ENCODE results near the gene TRAK1.

Gene TRAK1

DNA sequence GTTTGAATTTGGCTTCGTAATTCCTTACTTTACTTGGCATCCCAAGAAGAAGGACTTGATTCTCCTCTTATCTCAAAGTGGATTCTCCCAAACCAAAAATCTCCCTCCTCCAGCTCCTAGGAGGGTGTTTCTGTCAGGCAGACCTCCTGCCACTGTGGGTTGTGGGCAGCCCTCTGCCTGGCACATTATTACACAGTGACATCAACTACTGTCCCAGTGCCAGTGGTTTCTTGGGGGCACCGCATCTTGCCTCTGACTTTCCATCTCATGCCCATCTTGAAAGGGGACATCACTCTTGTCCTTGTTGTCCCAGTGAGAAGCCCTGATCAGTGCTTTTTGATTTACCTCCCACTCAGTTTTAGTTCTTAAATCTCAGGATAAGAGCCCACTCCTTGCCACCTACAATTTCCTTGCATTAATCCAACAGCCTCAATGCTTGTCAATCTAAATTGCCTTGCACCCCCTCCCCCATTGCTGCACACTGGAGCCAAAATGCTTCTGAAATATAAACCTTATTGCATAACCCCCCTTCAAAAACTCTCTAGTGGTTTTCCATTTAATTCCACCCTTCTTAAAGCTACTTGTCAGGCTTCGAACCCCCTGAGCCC lies 81.0 kb downstream of the TRAK1 start:
- no peaks in the 10 kb centered on the region for H3K9me3 ChIP-seq (replicated peaks; ENCODE audit: insufficient read depth, low read length)
- H3K9me2 ChIP-seq (replicated peaks; ENCODE audit: insufficient read depth, low read length): no peaks in the 10 kb centered on the region
- H3K4me2 ChIP-seq (ENCODE audit: low read depth, low read length): no peak overlapping the region
- no peak overlapping the region for H3K4me3 ChIP-seq (ENCODE audit: low read length)
- no peaks in the 10 kb centered on the region for H3K27me3 ChIP-seq (replicated peaks; ENCODE audit: insufficient read depth, low read length)
- H3K4me1 ChIP-seq (ENCODE audit: low read length): no peaks in the 10 kb centered on the region
- H3K36me3 ChIP-seq (replicated peaks; ENCODE audit: insufficient read depth, low read length): no peaks in the 10 kb centered on the region
- no peaks in the 10 kb centered on the region for H3F3A ChIP-seq (ENCODE audit: insufficient read depth, low read length)
- TF ChIP-seq EZH2phosphoT487 (IDR thresholded peaks at IDR 0.05; ENCODE audit: low read length) (no peak), EZH2 (optimal IDR thresholded peaks at IDR 0.05; ENCODE audit: low read depth, low read length) (no peak)
- TF ChIP-seq, protein P1, sequence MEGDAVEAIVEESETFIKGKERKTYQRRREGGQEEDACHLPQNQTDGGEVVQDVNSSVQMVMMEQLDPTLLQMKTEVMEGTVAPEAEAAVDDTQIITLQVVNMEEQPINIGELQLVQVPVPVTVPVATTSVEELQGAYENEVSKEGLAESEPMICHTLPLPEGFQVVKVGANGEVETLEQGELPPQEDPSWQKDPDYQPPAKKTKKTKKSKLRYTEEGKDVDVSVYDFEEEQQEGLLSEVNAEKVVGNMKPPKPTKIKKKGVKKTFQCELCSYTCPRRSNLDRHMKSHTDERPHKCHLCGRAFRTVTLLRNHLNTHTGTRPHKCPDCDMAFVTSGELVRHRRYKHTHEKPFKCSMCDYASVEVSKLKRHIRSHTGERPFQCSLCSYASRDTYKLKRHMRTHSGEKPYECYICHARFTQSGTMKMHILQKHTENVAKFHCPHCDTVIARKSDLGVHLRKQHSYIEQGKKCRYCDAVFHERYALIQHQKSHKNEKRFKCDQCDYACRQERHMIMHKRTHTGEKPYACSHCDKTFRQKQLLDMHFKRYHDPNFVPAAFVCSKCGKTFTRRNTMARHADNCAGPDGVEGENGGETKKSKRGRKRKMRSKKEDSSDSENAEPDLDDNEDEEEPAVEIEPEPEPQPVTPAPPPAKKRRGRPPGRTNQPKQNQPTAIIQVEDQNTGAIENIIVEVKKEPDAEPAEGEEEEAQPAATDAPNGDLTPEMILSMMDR (IDR thresholded peaks at IDR 0.05; ENCODE audit: low read length): no peak
- no peak overlapping the region for H2AFZ ChIP-seq (ENCODE audit: low read length)
- H3K27ac ChIP-seq (ENCODE audit: low read length): no peak overlapping the region
- H3K9ac ChIP-seq (ENCODE audit: low read length): no peak overlapping the region
- peaks cover 60% of the 10 kb centered on the region for H3K79me2 ChIP-seq (ENCODE audit: low read length)
- peaks cover 3% of the 10 kb centered on the region; the same call in 1 of the 2 replicates for H4K20me1 ChIP-seq (ENCODE audit: insufficient read depth, low read length)
- no peak for DNase-seq

DNA sequence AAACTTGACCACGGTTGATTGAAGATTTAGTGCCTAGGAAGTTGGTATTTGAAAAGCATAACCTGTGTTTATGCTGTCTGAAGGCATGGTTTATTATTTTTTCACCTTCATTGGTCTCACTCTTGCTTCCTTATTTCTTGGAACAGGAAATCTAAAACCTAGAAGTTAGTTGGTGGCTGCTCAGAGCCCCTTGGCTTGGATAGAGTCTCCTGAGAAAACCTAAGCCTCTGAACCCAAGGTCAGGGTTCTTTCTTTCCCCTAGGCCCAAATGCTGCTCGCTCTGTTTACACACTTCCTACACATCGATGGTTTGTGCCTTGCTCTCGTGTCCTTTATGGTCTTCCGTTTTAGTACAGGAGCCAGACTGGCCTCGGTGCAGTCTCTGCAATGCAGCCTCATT lies 82.2 kb downstream of the TRAK1 start:
- no peak overlapping the region for H3K9ac ChIP-seq (ENCODE audit: low read length)
- H2AFZ ChIP-seq (ENCODE audit: low read length): no peak overlapping the region
- no peaks in the 10 kb centered on the region for H3K9me3 ChIP-seq (replicated peaks; ENCODE audit: insufficient read depth, low read length)
- H3K4me1 ChIP-seq (ENCODE audit: low read length): no peaks in the 10 kb centered on the region
- TF ChIP-seq EZH2 (optimal IDR thresholded peaks at IDR 0.05; ENCODE audit: low read depth, low read length) (no peak), EZH2phosphoT487 (IDR thresholded peaks at IDR 0.05; ENCODE audit: low read length) (no peak)
- TF ChIP-seq, protein P1 (IDR thresholded peaks at IDR 0.05; ENCODE audit: low read length): no peak
- H3K79me2 ChIP-seq (ENCODE audit: low read length): peaks cover 56% of the 10 kb centered on the region
- peaks cover 3% of the 10 kb centered on the region; the same call in 1 of the 2 replicates for H4K20me1 ChIP-seq (ENCODE audit: insufficient read depth, low read length)
- no peaks in the 10 kb centered on the region for H3F3A ChIP-seq (ENCODE audit: insufficient read depth, low read length)
- no peaks in the 10 kb centered on the region for H3K9me2 ChIP-seq (replicated peaks; ENCODE audit: insufficient read depth, low read length)
- H3K27ac ChIP-seq (ENCODE audit: low read length): no peak overlapping the region
- no peaks in the 10 kb centered on the region for H3K36me3 ChIP-seq (replicated peaks; ENCODE audit: insufficient read depth, low read length)
- H3K4me2 ChIP-seq (ENCODE audit: low read depth, low read length): no peak overlapping the region
- no peak overlapping the region for H3K4me3 ChIP-seq (ENCODE audit: low read length)
- no peak for DNase-seq
- H3K27me3 ChIP-seq (replicated peaks; ENCODE audit: insufficient read depth, low read length): no peaks in the 10 kb centered on the region

DNA sequence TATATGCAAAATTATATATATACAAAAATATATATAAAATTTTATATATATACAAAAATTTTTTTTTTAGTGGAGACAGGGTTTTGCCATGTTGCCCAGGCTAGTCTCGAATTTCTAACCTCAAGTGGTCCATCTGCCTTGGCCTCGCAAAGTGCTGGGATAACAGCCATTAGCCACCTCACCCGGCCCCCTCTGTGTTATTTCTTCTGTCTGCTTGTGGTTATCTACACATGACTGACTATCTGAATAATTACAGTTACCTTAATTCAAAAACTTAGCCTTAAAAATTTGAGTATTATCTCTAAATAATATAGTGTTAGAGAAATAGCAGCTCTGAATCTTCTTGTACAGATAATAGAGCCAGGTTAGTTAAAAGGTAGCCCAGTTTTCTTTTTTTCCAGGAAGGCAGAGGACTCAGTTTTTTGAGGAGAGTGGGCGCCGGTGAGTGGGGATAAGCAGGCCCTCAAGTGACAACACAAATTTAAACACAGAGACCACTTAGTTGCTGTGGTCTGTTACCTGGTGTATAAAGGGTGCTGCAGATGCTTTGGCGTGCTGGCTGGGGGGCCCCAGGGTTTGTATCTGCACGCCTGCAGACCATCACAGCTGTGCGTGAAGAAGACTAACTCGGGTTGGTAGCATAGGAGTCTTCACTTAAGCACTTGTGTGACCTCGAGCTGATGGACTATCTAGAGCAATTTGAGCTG lies 83.7 kb downstream of the TRAK1 start:
- TF ChIP-seq, protein P1 (IDR thresholded peaks at IDR 0.05; ENCODE audit: low read length): no peak
- TF ChIP-seq EZH2 (optimal IDR thresholded peaks at IDR 0.05; ENCODE audit: low read depth, low read length) (no peak), EZH2phosphoT487 (IDR thresholded peaks at IDR 0.05; ENCODE audit: low read length) (no peak)
- Histone ChIP-seq H3K4me1 (ENCODE audit: low read length) (no peaks in the 10 kb centered on the region), H2AFZ (ENCODE audit: low read length) (no peak overlapping the region), H3K9ac (ENCODE audit: low read length) (no peak overlapping the region), H3K36me3 (replicated peaks; ENCODE audit: insufficient read depth, low read length) (no peaks in the 10 kb centered on the region), H4K20me1 (ENCODE audit: insufficient read depth, low read length) (peaks cover 3% of the 10 kb centered on the region; the same call in 1 of the 2 replicates), H3K79me2 (ENCODE audit: low read length) (peaks cover 52% of the 10 kb centered on the region), H3K9me3 (replicated peaks; ENCODE audit: insufficient read depth, low read length) (no peaks in the 10 kb centered on the region), H3K9me2 (replicated peaks; ENCODE audit: insufficient read depth, low read length) (no peaks in the 10 kb centered on the region), H3K4me3 (ENCODE audit: low read length) (no peak overlapping the region), H3K4me2 (ENCODE audit: low read depth, low read length) (no peak overlapping the region), H3K27me3 (replicated peaks; ENCODE audit: insufficient read depth, low read length) (no peaks in the 10 kb centered on the region), H3K27ac (ENCODE audit: low read length) (no peak overlapping the region), H3F3A (ENCODE audit: insufficient read depth, low read length) (no peaks in the 10 kb centered on the region)
- no peak for DNase-seq

Measured in MM.1S (cell line).